DMS114 treated with DMSO at 0.1 percent for 48 hours (cell line): ENCODE results near the gene EHD3.

Experiments
- DNase-seq: peaks from one replicate; lab custom pipeline; 2025; ENCODE audit not compliant: unreplicated experiment; lab: John Stamatoyannopoulos, UW

The EHD3 gene

DNA sequence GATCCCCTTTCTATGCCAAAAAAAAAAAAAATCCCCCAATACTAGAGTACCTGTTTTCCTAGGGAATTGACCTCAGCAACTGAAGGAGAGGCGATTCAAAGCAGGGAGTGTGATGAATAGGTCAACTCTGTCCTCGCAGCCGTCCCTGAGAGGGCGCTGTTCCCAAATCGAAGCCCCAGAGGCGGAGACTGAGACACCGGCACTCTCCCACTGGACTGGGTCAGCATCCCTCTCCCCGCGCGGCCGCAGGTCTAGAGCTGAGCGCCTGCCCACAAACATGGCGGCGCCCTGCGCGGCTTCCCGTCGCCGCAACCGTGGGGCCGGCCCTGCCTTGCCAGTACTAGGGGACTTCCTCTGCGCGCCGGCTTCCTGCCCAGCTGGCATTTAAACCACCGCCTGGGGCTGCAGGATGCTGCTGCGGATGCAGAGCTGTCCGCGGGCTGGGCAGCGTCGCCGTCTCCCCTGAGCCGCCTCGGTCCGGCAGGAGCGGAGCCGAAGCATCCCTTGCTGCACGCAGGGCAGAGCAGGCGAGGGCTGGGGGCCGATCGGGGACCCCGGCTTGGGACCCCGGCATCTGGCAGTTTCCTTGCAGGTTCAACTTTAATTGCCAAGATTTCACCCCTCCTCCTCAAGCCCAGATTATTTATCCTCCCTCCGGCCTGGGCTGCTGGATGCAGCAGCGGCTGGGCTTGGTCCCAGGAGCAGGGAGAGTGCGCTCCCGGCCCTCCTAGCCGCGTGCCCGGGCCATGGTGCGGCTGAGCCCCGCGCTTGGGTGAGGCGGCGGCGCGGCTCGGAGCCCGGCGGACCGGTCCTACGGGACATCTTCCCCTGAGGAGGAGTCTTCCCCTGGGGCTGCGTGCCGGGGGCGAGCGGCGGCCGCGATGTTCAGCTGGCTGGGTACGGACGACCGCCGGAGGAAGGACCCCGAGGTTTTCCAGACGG lies at the start of gene EHD3:
EHD3 (plus strand) TSS at position 412 of the 942 bp plus-strand sequence; CDS start at position 882, 470 bp downstream.
- DNase-seq = peak; percentile 83

GRCh38 chr2:31187166-31187565 lies 46.8 kb upstream of the EHD3 start:
- DNase-seq = no peak

GRCh38 chr2:31188131-31188530 lies 45.8 kb upstream of the EHD3 start:
- DNase-seq = no peak

GRCh38 chr2:31189141-31189540 lies 44.8 kb upstream of the EHD3 start:
- no peak for DNase-seq

DNA sequence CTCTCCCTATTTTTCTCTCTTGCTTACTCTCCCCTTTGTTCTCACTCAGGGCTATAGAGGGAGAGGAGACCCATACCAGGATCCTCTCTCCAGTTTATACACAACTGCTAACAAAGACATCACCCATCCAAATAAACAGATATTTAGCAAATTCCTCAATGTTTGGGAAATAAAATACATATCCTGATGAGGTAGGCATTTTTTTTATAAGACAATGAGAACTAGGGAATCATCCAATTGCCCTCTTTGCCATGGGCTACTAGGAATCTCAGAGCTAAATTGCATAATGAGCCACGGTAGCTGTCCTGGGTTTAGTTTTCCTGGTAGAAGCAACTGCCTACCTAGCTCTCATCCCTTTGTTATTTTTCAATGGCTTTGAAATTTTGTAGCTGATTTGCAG lies 43.8 kb upstream of the EHD3 start:
- DNase-seq = no peak

- no peak for DNase-seq
Observed at GRCh38 chr2:31191931-31192330, 42.0 kb upstream of the EHD3 start.

DNA sequence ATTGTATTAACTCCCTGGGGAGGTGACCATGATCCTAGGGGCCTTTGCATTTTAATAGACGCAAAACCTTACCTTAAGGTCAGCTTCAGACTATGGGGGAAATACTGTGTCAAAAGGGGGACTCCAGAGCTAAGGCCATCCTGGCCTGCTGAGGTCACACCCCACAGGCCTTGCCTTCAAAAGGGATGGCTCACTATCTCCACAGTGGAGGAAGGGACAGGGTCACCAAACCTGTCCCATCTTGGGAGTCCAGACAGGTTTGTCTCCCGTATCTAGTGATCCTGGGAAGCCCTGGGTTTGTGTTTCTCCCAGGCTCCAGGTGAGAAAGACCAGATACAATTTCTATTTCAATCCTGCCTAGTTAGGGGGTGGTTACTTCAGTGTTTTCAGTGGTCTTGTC lies 41.6 kb upstream of the EHD3 start:
- no peak for DNase-seq

- no peak for DNase-seq
Observed at GRCh38 chr2:31192851-31193392, 41.0 kb upstream of the EHD3 start.

DNA sequence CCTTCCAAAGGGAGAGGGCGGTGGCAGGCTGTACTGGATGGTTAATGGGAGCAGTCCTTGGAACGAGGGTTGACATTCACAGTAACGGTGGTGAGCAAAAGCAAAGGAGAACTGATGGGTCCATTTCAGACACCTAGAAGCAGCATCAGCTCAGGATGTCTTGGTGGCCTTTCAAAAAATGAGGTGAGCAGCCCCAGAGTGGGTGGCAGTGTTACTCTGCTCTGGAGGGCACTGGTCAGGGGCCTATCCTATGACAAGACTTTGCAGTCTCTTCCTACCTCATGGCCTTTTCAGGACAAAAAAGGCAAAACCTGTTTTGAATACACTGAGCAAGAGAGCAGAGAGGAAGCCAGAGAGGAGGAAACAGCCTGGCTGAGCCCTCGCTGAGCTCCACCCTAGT lies 40.1 kb upstream of the EHD3 start:
- no peak for DNase-seq

- no peak for DNase-seq
Observed at GRCh38 chr2:31196622-31197021, 37.3 kb upstream of the EHD3 start.

DNA sequence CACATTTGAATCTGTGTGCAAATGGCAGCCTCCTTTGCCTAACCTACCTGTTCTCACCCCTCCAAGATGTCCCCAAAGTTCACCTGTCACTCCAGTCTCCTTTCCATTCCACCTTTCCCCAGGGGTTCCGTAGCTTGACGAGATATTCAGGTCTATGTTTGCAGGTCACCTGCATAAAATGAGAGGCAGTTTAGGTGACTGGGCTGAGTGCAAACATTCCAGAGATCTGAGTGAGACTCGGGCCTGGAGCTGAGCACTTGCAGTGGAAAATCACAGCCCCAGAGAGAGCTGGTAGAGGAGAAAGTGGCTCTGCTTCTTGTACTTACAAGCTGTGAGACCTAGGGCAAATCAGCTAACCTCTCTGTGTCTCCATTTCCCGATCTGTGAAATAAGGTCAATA lies 36.8 kb upstream of the EHD3 start:
- DNase-seq = no peak

- no peak for DNase-seq
Observed at GRCh38 chr2:31197669-31198068, 36.3 kb upstream of the EHD3 start.

DNA sequence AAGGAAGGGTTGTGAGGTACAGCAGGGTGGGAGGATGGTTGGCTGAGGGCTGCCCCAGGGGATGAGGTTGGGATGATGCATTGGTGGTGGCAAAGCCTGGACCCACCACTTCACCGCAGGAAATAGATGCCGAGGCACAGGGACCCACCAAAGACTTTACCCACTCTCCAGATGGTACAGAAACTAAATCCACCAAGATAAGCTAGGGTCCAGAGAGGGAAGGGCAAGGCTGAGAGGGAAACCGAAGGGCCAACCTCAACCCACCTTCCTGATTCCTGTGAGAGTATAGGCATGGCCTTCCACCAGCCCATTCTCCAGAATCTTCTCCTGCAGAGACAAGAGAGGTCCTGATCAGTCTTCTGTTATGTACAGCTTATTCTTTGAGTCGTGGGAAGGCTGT lies 34.7 kb upstream of the EHD3 start:
- no peak for DNase-seq

- DNase-seq = no peak
Observed at GRCh38 chr2:31200972-31201371, 33.0 kb upstream of the EHD3 start.

GRCh38 chr2:31202041-31202440 lies 31.9 kb upstream of the EHD3 start:
- no peak for DNase-seq

- no peak for DNase-seq
Observed at GRCh38 chr2:31202833-31203232, 31.1 kb upstream of the EHD3 start.

DNA sequence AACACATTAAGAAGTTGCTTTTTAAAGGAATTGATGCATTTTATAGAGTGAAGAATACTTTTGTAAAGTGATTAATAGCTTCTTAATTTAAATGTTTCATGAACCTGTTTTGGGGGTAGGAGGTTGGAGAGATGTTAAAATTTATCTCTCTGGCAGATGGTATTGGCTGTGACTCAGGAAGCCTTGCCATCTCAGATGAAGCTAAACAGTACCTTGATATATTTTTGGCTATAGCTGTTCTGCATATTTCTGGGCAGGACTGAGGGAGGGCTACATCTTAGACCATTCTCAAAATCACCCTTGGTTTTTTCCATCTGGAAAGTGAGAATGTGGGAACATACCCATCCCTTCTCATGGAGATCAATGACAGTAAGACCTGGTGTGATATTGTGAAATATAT lies 30.0 kb upstream of the EHD3 start:
- DNase-seq = no peak

- DNase-seq = no peak
Observed at GRCh38 chr2:31204783-31205182, 29.2 kb upstream of the EHD3 start.

DNA sequence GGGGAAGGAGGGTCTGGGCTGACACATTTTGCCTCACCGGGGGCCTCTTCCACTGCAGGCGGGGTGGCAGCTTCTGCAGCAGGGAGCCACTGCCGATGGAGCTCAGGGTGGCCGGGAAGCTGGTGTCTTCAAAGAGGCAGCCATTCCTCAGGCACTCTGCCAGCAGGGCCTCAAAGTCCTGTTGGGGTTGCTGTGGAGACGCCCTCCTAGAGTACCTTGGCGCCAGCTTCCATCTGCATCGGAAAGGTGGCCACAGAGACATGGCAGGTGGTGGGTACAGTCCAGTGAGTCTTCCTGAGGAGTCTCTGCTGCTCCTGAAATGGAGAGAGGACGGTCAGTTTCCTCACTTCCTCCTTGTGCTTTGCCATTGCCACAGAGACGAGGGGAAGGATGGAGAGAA lies 28.8 kb upstream of the EHD3 start:
- DNase-seq = no peak

GRCh38 chr2:31205613-31206012 lies 28.3 kb upstream of the EHD3 start:
- no peak for DNase-seq

GRCh38 chr2:31207790-31208189 lies 26.2 kb upstream of the EHD3 start:
- DNase-seq = no peak

DNA sequence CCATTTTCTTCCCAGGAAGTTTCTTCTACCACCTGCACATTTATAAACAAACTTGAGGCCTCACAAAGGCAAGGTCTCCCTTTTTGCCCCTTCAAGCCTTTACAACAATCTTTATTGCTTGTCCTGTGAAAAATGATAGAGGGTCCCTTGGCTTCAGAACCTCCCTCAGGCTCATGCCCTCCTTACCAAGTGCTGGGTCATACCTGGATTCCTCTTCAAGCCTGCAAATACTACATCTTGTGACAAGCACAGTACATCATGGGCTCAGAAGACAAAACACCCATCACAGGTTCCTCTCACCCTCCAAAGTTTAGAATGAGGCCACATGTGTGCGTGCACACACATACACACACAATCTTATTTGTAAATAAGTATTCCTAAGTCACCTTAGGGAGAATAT lies 25.7 kb upstream of the EHD3 start:
- DNase-seq = no peak
